ENCODE measurements around the gene VPS52. TPM values are rescaled to one million over a fixed set of nuclear protein-coding genes. Genes with fewer than 3 reads are reported as not detected.

The VPS52 gene
- polyA plus RNA-seq, 1 donor from 2014 or later: 29.1 TPM

GRCh38 chr6:33252759-33253158 lies 18.9 kb downstream of the VPS52 start:
- H3F3A ChIP-seq (ENCODE audit: insufficient read depth, low read length, poor library complexity, severe bottlenecking): peaks cover 5% of the 10 kb centered on the region
- TF ChIP-seq MXI1 (conservative IDR thresholded peaks at IDR 0.05; ENCODE audit: poor library complexity, severe bottlenecking) (no peak), REST (IDR thresholded peaks at IDR 0.05; ENCODE audit: borderline replicate concordance) (no peak), EZH2 (IDR thresholded peaks at IDR 0.05; ENCODE audit: borderline replicate concordance, insufficient read depth, low read length, poor library complexity, severe bottlenecking) (no peak), EP300 (conservative IDR thresholded peaks at IDR 0.05; ENCODE audit: poor library complexity, severe bottlenecking) (no peak), SMC3 (conservative IDR thresholded peaks at IDR 0.05; ENCODE audit: poor library complexity) (no peak), CTCF (IDR thresholded peaks at IDR 0.05; ENCODE audit: poor library complexity, severe bottlenecking) (no peak), RAD21 (conservative IDR thresholded peaks at IDR 0.05) (no peak), TAF1 (IDR thresholded peaks at IDR 0.05; ENCODE audit: low read depth) (no peak), POLR2AphosphoS5 (IDR thresholded peaks at IDR 0.05) (no peak)
- H3K27ac ChIP-seq (ENCODE audit: low read length): no peak overlapping the region
- no peaks in the 10 kb centered on the region for H3K27me3 ChIP-seq (ENCODE audit: insufficient read depth, low read depth, low read length)
- no peak overlapping the region for H3K9ac ChIP-seq (ENCODE audit: low read length)
- no peak overlapping the region for H3K4me2 ChIP-seq (ENCODE audit: low read length)
- H3K36me3 ChIP-seq (ENCODE audit: insufficient read depth, low read length): no peaks in the 10 kb centered on the region
- H3K9me3 ChIP-seq (ENCODE audit: low read length): no peaks in the 10 kb centered on the region
- H2AFZ ChIP-seq (ENCODE audit: low read depth, low read length): no peak overlapping the region
- no peaks in the 10 kb centered on the region for H3K79me2 ChIP-seq (replicated peaks; ENCODE audit: insufficient read depth, low read length)
- no peaks in the 10 kb centered on the region for H3K9me2 ChIP-seq (ENCODE audit: insufficient read depth, low read length)
- H4K20me1 ChIP-seq (ENCODE audit: insufficient read depth): no peaks in the 10 kb centered on the region
- no peak overlapping the region for H3K4me3 ChIP-seq (ENCODE audit: low read length)

GRCh38 chr6:33251395-33252012 lies 20.2 kb downstream of the VPS52 start:
- Histone ChIP-seq H4K20me1 (ENCODE audit: insufficient read depth) (no peaks in the 10 kb centered on the region), H3K27ac (ENCODE audit: low read length) (no peak overlapping the region), H3F3A (ENCODE audit: insufficient read depth, low read length, poor library complexity, severe bottlenecking) (peaks cover 5% of the 10 kb centered on the region), H3K27me3 (ENCODE audit: insufficient read depth, low read depth, low read length) (no peaks in the 10 kb centered on the region), H3K36me3 (ENCODE audit: insufficient read depth, low read length) (no peaks in the 10 kb centered on the region), H3K9ac (ENCODE audit: low read length) (no peak overlapping the region), H3K4me3 (ENCODE audit: low read length) (no peak overlapping the region), H3K79me2 (replicated peaks; ENCODE audit: insufficient read depth, low read length) (no peaks in the 10 kb centered on the region), H3K9me3 (ENCODE audit: low read length) (no peaks in the 10 kb centered on the region), H3K9me2 (ENCODE audit: insufficient read depth, low read length) (no peaks in the 10 kb centered on the region), H3K4me2 (ENCODE audit: low read length) (no peak overlapping the region), H2AFZ (ENCODE audit: low read depth, low read length) (no peak overlapping the region)
- TF ChIP-seq EP300 (conservative IDR thresholded peaks at IDR 0.05; ENCODE audit: poor library complexity, severe bottlenecking): no peak
- no peak for TF ChIP-seq SMC3 (conservative IDR thresholded peaks at IDR 0.05; ENCODE audit: poor library complexity)
- TF ChIP-seq REST (IDR thresholded peaks at IDR 0.05; ENCODE audit: borderline replicate concordance): no peak
- TF ChIP-seq EZH2 (IDR thresholded peaks at IDR 0.05; ENCODE audit: borderline replicate concordance, insufficient read depth, low read length, poor library complexity, severe bottlenecking): no peak
- no peak for TF ChIP-seq POLR2AphosphoS5 (IDR thresholded peaks at IDR 0.05)
- TF ChIP-seq MXI1 (conservative IDR thresholded peaks at IDR 0.05; ENCODE audit: poor library complexity, severe bottlenecking): no peak
- no peak for TF ChIP-seq CTCF (IDR thresholded peaks at IDR 0.05; ENCODE audit: poor library complexity, severe bottlenecking)
- TF ChIP-seq RAD21 (conservative IDR thresholded peaks at IDR 0.05): no peak
- no peak for TF ChIP-seq TAF1 (IDR thresholded peaks at IDR 0.05; ENCODE audit: low read depth)

Data from neural cell (in vitro differentiated cells).